Right lobe of liver (tissue), 6 donors: Measurements from ENCODE around the gene DOCK1. TPM values are rescaled to one million over a fixed set of nuclear protein-coding genes. Genes with fewer than 3 reads are reported as not detected.

Experiments used
- ATAC-seq, 4 donors: fragments of 200-7000 bp; cut with Tn5 transposase; one replicate each; pipeline ENCODE4 v1.9.1; 2020; ENCODE audit warnings: mild to moderate bottlenecking in 4 of 4, moderate library complexity in 4 of 4
- DNase-seq, 3 donors: peaks; one replicate each; pipeline ENCODE4 v3.0.0-alpha.2; 2020
- H3K27ac ChIP-seq, 3 donors: fragments of 200-600 bp; one replicate each; pipeline ENCODE4 v1.8.0; 2022
- H3K27me3 ChIP-seq, 2 donors: fragments of 200-600 bp; one replicate each; pipeline ENCODE4 v1.8.0; 2022
- H3K36me3 ChIP-seq, 4 donors: fragments of 200-600 bp; sonication (generic) in 1 of 4; one replicate each; pipeline versions ENCODE4 v1.5.1 to v1.8.0; 2017 to 2022; ENCODE audit warnings: control low read depth in 1 of 4
- H3K4me1 ChIP-seq, 4 donors: fragments of 200-600 bp; sonication (generic) in 1 of 4; one replicate each; pipeline versions ENCODE4 v1.5.1 to v1.8.0; 2017 to 2022; ENCODE audit warnings: control low read depth in 1 of 4
- H3K4me3 ChIP-seq, 3 donors: fragments of 200-600 bp; one replicate each; pipeline ENCODE4 v1.8.0; 2022
- H3K9me3 ChIP-seq, 4 donors: fragments of 200-600 bp; sonication (generic) in 1 of 4; one replicate each; pipeline versions ENCODE4 v1.5.1 to v1.8.0; 2017 to 2022; ENCODE audit warnings: control low read depth in 1 of 4
- CTCF ChIP-seq, 4 donors: fragments of 200-600 bp in 3 of 4; fragments of 450-650 bp in 1 of 4; IDR thresholded peaks; one replicate each; pipeline versions ENCODE4 v1.5.1 to v1.8.0; 2016 to 2022; ENCODE audit warnings: antibody characterized with exemption in 4 of 4, mild to moderate bottlenecking in 2 of 4
- POLR2A ChIP-seq: fragments of 450-650 bp; IDR thresholded peaks from one replicate; pipeline ENCODE4 v1.6.1; 2017; ENCODE audit warnings: antibody characterized with exemption, mild to moderate bottlenecking
- WGBS: methylation state at CpG from one replicate; pipeline ENCODE4 v1.1.6; 2018; ENCODE audit warnings: low coverage, low lambda C conversion rate; ENCODE audit not compliant: insufficient coverage; ENCODE audit errors: missing lambda C conversion rate; 5-methylcytosine and 5-hydroxymethylcytosine counted together
- intact Hi-C, 2 donors: fragments of 100-400 bp; cut with DNase I; formaldehyde crosslinking; loops; one replicate each; pipeline versions ENCODE4 v1.11.2 to v1.14.1; 2022
- total RNA-seq, 6 experiments: library from RNA; depleted of rRNA in 2 of 6; stranded (reverse); fragments of >200 nt in 2 of 6; fragmentation: NEBNext Ultra II Directional in 3 of 6; extraction: Animal tissue kit (Norgen Biotek cat#: 25700) in 3 of 6; gene quantifications; one replicate each; pipeline versions ENCODE4 v1.1.0 to v1.2.4, GENCODE V29; 2016 to 2023
- donor health status: DM: no; HTN: yes; CAD: no.
- donor health status: DM: no; HTN: no; CAD: no.
- donor health status: DM: no; HTN: no; CAD: no.
- donor health status: DM: no; HTN: yes; CAD: no.
- donor health status: DM: no; HTN: yes; CAD: no.

Gene DOCK1
- total RNA-seq, 6 experiments from 2014 or later = 13.8 to 17.8 (median 14.6) TPM

GRCh38 chr10:127332631-127333030 is 427.4 kb downstream of the DOCK1 start:
- H3K4me3 ChIP-seq = no peak overlapping the region
- H3K27me3 ChIP-seq = no peaks in the 10 kb centered on the region
- H3K4me1 ChIP-seq = no peaks in the 10 kb centered on the region
- H3K9me3 ChIP-seq = no peaks in the 10 kb centered on the region
- no peaks in the 10 kb centered on the region for H3K36me3 ChIP-seq
- intact Hi-C loops = no loop called here
- DNase-seq (no peak), ATAC-seq (no peak)
- TF ChIP-seq POLR2A (no peak), CTCF (IDR thresholded peaks at IDR 0.05) (no peak)
- H3K27ac ChIP-seq = no peak overlapping the region
- 73% methylated on average over 4 of the region's 4 CpGs for whole genome bisulfite sequencing

GRCh38 chr10:127337801-127338200 is 432.6 kb downstream of the DOCK1 start:
- no peaks in the 10 kb centered on the region for H3K4me1 ChIP-seq
- 88% methylated on average over 8 of the region's 11 CpGs for WGBS
- H3K9me3 ChIP-seq = no peaks in the 10 kb centered on the region
- H3K27ac ChIP-seq = no peak overlapping the region
- DNase-seq = no peak
- no peak overlapping the region for H3K4me3 ChIP-seq
- H3K36me3 ChIP-seq = peaks cover 0 to 8% (median 0%) of the 10 kb centered on the region in 4 donors
- ATAC-seq = peak in 3 of 4 donors; percentile 23 to 38 (median 30)
- no peaks in the 10 kb centered on the region for H3K27me3 ChIP-seq
- intact Hi-C loops = no loop called here
- TF ChIP-seq POLR2A = no peak
- no peak for TF ChIP-seq CTCF (IDR thresholded peaks at IDR 0.05)

GRCh38 chr10:127338399-127339110 is 433.3 kb downstream of the DOCK1 start:
- DNase-seq = no peak
- Histone ChIP-seq H3K27me3 (no peaks in the 10 kb centered on the region), H3K4me1 (no peaks in the 10 kb centered on the region), H3K9me3 (no peaks in the 10 kb centered on the region), H3K27ac (no peak overlapping the region), H3K4me3 (no peak overlapping the region), H3K36me3 (peaks cover 0 to 8% (median 0%) of the 10 kb centered on the region in 4 donors)
- no peak for ATAC-seq
- intact Hi-C loops = no loop called here
- TF ChIP-seq CTCF (IDR thresholded peaks at IDR 0.05) (no peak), POLR2A (no peak)
- WGBS = 65% methylated on average over 10 of the region's 10 CpGs

GRCh38 chr10:127343821-127344220 is 438.6 kb downstream of the DOCK1 start:
- H3K4me1 ChIP-seq = no peaks in the 10 kb centered on the region
- no peaks in the 10 kb centered on the region for H3K27me3 ChIP-seq
- no peak overlapping the region for H3K27ac ChIP-seq
- peaks cover 0 to 8% (median under 1%) of the 10 kb centered on the region in 4 donors for H3K36me3 ChIP-seq
- no peak overlapping the region for H3K4me3 ChIP-seq
- ATAC-seq (no peak), DNase-seq (no peak)
- intact Hi-C loops = no loop called here
- WGBS = 66% methylated on average over 5 of the region's 6 CpGs
- H3K9me3 ChIP-seq = no peaks in the 10 kb centered on the region
- no peak for TF ChIP-seq POLR2A
- no peak for TF ChIP-seq CTCF (IDR thresholded peaks at IDR 0.05)
